Coronary artery (tissue), 2 donors: ENCODE data around the gene SALL2.

Experiments
- DNase-seq: peaks from one replicate; pipeline ENCODE4 v3.0.0-alpha.2; 2017; ENCODE audit warnings: low spot score
- H3K27ac ChIP-seq, 2 donors: fragments of 200-600 bp; sonication (generic); one replicate each; pipeline ENCODE4 v1.5.1; 2016 to 2019
- H3K4me3 ChIP-seq: fragments of 200-600 bp; sonication (generic); 2 replicates; pipeline ENCODE4 v1.5.1; 2016; ENCODE audit warnings: mild to moderate bottlenecking, moderate library complexity
- CTCF ChIP-seq: fragments of 200-600 bp; sonication (generic); IDR thresholded peaks from one replicate; pipeline ENCODE4 v1.5.1; 2019; ENCODE audit warnings: antibody characterized with exemption

The SALL2 gene

GRCh38 chr14:21527318-21527679, 1.2 kb upstream of the SALL2 start:
- H3K4me3 ChIP-seq, result no peak overlapping the region
- no peak overlapping the region for H3K27ac ChIP-seq
- DNase-seq, result no peak
- TF ChIP-seq CTCF, result no peak

GRCh38 chr14:21526672-21527317, 649 bp upstream of the SALL2 start:
- no peak for DNase-seq
- peak overlapping the region; percentile 68 to 87 for H3K27ac ChIP-seq
- peak overlapping the region; percentile 98 for H3K4me3 ChIP-seq

GRCh38 chr14:21525571-21525961, 580 bp downstream of the SALL2 start:
- DNase-seq, result no peak
- TF ChIP-seq CTCF, result no peak
- H3K27ac ChIP-seq, result peak overlapping the region; percentile 68 to 87
- peak overlapping the region; percentile 98 for H3K4me3 ChIP-seq

More at GRCh38 chr14:21526672-21527317, 649 bp upstream of the SALL2 start:
- no peak for TF ChIP-seq CTCF

- TF ChIP-seq CTCF, result no peak
- peak overlapping the region; percentile 98 for H3K4me3 ChIP-seq
- H3K27ac ChIP-seq, result peak overlapping the region; percentile 68 to 87
- DNase-seq, result no peak
Measured at GRCh38 chr14:21524575-21525490, 1.3 kb downstream of the SALL2 start.

GRCh38 chr14:21523203-21523602, 2.9 kb downstream of the SALL2 start:
- DNase-seq, result no peak
- H3K27ac ChIP-seq, result no peak overlapping the region
- TF ChIP-seq CTCF, result no peak
- H3K4me3 ChIP-seq, result no peak overlapping the region

- no peak for TF ChIP-seq CTCF
- no peak overlapping the region for H3K4me3 ChIP-seq
- DNase-seq, result no peak
- H3K27ac ChIP-seq, result no peak overlapping the region
Measured at GRCh38 chr14:21521501-21521900, 4.6 kb downstream of the SALL2 start.

- no peak for DNase-seq
- no peak for TF ChIP-seq CTCF
- H3K27ac ChIP-seq, result no peak overlapping the region
- H3K4me3 ChIP-seq, result no peak overlapping the region
Measured at GRCh38 chr14:21520767-21521166, 5.4 kb downstream of the SALL2 start.
